ENCODE measurements around the gene PRKN.

DNA sequence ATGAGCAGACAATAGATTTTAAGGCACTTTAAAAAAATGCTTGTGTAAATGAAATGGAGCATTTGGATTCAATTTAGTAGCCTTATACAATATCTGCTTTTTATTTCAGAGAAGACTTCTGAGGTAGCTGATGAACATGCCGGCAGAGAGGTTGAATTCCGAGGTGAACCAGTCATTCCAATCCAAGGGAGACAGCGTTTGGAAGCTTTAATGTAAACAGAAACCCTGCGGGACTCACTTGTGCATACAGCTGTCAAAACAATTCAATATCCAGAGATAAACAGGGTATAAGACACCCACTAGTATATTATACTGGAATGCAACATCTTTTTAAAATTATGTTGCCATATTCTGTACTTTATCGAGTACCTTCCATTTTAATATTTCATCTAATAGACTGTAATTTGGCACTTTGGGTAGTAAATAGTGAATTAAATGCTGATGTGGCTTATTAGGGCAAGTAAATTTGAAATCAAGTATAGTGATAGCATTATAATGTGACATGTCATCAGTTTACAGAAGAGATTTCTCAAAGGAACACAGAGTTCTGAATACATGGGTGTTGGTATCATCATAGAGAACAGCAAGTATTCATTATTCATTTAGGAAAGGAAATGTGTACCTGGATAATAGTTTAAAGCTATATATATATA lies 347.7 kb downstream of the PRKN start:
- TF ChIP-seq, protein P1, sequence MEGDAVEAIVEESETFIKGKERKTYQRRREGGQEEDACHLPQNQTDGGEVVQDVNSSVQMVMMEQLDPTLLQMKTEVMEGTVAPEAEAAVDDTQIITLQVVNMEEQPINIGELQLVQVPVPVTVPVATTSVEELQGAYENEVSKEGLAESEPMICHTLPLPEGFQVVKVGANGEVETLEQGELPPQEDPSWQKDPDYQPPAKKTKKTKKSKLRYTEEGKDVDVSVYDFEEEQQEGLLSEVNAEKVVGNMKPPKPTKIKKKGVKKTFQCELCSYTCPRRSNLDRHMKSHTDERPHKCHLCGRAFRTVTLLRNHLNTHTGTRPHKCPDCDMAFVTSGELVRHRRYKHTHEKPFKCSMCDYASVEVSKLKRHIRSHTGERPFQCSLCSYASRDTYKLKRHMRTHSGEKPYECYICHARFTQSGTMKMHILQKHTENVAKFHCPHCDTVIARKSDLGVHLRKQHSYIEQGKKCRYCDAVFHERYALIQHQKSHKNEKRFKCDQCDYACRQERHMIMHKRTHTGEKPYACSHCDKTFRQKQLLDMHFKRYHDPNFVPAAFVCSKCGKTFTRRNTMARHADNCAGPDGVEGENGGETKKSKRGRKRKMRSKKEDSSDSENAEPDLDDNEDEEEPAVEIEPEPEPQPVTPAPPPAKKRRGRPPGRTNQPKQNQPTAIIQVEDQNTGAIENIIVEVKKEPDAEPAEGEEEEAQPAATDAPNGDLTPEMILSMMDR (conservative IDR thresholded peaks at IDR 0.05): no peak
- no peak for TF ChIP-seq ZFX (IDR thresholded peaks at IDR 0.05)

Data from C4-2B (cell line).